ENCODE measurements around the gene KCNIP2.

GRCh38 chr10:101888251-101888949 is 44.8 kb upstream of the KCNIP2 start:
- TF ChIP-seq CTCF (IDR thresholded peaks at IDR 0.05; ENCODE audit: low read depth, low read length, missing input control) (no peak), ATF3 (IDR thresholded peaks at IDR 0.05) (no peak), GABPA (IDR thresholded peaks at IDR 0.05 in 1 of 2, conservative IDR thresholded peaks at IDR 0.05 in 1 of 2) (no peak), SP1 (IDR thresholded peaks at IDR 0.05) (no peak), RXRA (IDR thresholded peaks at IDR 0.05) (no peak)

Data from liver (tissue), 3 donors.